ENCODE results near the gene HNRNPH2.

Gene HNRNPH2

DNA sequence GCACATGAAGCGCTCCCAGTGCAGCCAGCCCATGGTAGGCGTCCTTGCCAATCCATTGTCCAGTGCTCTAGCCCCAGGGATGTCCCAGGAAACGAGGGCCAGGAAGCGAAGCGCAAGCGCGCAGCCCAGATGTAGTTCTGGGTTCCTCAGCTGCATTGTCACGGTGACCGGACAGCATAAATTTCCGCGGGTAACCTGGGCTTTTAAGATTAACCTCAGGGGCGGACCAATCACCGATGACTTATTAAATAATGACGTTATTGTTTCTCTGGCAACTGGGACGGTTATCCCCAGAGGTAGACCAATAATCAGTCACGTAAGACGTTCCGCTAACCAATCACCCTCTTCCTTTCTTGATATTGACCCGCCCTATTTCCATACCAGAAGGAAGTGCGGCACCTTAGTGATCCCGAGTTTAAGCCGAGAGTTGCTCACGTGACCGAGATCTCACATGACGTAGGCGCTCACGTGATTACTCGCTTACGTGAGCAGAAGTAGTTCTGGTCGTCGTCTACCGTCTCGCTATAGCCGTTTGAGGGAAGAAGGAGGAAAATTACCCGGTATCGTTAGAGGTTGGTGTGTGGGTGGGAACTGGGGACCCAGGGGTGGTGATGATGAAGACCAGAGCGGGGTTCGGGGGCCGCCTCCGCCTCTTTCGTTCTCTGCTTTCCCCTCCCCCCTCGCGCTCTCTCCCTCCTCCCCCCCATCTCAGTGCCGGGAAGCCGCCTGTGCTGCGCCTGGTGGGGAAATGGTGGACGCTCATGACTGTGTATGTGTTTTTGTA, at the start of gene HNRNPH2, which contains the start of gene GLA:
TSS of gene HNRNPH2 (plus strand) at position 475 of the 784 bp plus-strand sequence. CDS start 3,767 bp downstream, outside the sequence.
TSS of gene GLA (minus strand) at position 178 of the 784 bp plus-strand sequence. CDS start at position 156, 22 bp downstream.
- DNase-seq: peak; percentile 82

DNA sequence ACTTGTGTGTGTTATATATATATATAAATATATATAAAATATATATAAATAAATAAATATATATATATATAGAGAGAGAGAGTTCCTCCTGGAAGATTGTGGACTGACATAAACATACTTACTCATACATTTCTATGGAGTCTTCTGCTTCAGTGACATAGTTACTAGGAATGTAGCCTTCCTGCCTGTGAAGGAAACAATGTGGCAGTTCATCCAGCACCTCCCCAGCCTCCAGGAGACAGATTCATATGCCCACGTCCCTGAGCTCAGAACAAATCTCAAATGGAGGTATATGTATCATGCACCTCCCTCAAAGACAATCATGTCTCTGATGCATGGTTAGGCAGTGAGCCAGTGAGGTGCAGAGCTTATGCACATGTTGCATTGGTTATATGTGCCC, 48.1 kb upstream of the HNRNPH2 start:
- DNase-seq: no peak

- no peak for DNase-seq
Observed at GRCh38 chrX:101360390-101360789, 47.6 kb upstream of the HNRNPH2 start.

DNA sequence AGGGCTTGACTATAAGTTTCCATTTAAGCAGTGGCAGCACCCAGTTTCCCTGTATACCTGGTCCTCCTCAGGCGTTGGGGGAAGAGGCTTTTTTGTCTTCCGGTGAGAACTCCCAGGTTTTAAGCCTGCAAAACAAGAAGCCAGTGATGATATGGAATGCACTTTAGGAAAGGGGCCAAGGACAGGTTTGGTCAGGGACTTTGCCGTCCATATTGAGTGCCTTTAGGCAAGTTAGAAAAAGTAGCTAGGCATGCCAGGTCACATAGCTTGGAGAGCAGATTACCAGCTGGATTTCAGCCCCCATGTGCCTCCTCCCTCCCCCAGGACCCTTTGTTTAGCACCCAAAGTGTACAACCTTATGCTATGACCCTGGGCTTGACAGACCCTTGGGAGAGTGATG, 45.9 kb upstream of the HNRNPH2 start:
- no peak for DNase-seq

GRCh38 chrX:101362757-101363156, 45.3 kb upstream of the HNRNPH2 start:
- no peak for DNase-seq

GRCh38 chrX:101365301-101365795, 42.7 kb upstream of the HNRNPH2 start:
- DNase-seq: no peak

- DNase-seq: no peak
Observed at GRCh38 chrX:101368800-101369199, 39.2 kb upstream of the HNRNPH2 start.

DNA sequence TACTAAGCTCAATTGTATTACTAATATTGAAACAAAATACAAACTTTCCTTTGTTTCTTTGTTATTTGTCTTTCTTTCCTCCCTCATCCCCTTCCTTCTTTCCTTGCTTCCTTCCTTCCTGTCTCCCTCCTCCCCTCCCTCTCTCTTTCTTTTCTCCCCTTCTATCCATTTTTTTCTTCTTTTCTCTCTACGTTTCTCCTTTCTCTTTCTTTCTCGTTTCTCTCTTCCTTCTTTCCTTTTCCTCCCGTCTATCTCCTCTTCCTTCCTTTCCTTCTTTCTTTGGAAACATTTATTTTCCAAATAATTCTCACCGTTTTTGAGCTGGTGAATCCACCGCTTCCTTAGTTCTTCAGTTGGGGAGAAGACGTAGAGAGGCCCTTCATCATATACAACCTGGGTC, 38.3 kb upstream of the HNRNPH2 start:
- DNase-seq: no peak

GRCh38 chrX:101370888-101371504, 37.0 kb upstream of the HNRNPH2 start:
- no peak for DNase-seq

GRCh38 chrX:101377547-101377946, 30.5 kb upstream of the HNRNPH2 start:
- DNase-seq: no peak

DNA sequence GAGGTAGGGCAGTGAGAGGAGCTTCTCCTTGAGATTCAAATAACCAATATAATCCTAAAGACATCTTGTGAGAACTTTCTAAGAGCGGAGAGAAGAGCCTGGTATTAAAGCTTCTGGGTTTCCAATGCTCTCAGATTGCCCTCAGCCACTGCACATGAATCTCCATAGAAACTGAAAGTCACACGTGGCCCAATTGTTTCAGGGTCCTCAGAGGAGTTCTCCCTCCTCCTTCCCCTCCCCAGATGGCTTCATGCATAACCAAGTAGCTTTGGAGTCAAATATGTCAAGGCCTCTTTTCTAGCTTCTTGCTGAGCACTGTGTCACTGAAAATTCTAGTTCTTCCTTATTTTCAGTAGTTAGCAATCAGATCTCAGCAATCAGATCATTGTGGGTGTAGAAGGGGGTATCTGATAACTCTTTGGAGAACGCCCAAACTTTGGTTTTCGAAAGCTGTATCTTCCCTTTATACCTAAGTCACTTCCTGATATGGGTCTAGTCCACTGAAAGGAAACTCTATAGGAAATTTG, 24.3 kb upstream of the HNRNPH2 start:
- no peak for DNase-seq

DNA sequence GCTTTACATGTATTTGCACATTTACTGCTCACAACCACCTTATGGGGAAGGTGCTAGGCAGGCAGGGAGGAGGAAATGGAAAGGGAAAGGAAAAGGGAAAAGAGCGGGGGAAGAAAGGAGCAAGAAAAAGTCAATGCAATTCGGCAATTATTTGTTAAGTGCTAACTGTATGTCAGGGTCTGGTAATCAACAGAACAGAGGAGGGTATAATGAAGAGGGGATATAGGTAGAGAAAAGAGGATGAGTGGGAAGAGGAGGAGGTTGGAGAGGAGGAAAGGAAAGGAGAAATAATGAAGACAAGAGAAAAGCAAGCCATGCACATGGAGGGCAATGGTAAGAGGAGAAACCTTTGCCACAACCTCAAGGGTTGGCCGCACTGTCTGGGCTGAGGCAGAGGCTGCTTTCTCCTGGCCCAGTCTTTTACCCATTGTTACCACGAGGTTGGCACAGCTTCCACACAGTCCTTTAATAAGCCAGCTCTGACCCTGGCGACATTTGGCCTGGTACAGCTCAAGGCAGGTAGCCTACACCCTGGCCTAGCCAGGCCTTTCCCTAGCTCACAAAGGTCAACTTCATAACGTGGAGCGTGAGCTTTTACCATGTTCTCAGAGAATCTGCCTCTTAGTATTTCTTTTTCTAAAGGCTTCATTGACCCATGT, 22.9 kb upstream of the HNRNPH2 start:
- no peak for DNase-seq

DNA sequence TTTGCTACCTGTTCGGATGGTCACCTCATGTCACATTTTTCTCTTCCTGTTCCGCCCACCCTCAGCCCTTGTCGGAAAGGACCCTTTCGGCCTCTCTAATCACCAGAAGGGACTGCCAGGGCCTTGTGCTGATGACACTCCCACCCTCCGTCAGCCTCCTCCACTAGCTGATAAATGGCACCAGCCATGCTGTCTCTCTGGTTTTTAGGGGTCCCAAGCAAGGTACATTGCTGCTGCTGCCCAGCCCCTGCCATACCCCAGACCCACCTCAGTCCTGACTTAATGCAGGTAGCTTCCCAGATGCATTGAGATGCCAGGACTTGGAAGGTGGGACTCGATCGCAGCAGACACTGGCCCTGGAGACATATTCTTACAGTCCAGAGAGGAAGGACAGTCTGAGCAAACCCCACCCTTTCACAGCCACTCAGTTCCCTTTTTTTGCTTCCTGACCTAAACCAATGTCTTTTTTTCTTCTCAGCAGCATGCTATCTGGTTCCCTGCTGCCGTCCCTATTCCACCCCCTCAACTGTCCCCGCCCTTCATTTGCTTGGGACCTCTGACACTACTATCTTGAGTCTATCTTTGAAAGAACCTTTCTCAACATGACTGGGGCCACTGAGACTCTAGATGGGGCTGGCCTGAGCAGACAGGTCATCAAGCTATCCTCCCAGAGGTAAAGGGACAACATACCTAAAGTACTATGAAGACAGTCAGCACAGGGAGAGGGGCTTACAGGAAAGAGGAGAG, 22.1 kb upstream of the HNRNPH2 start, which contains the start of gene BTK:
TSS of gene BTK (minus strand) at position 397 of the 747 bp plus-strand sequence. CDS start 10,907 bp downstream, outside the sequence.
- no peak for DNase-seq

GRCh38 chrX:101386542-101386885, 21.5 kb upstream of the HNRNPH2 start:
- DNase-seq: no peak

- no peak for DNase-seq
Observed at GRCh38 chrX:101388604-101389003, 19.4 kb upstream of the HNRNPH2 start.

GRCh38 chrX:101390664-101391525, 17.1 kb upstream of the HNRNPH2 start, which contains the start of gene RPL36A:
RPL36A (plus strand) TSS chrX:101391011; CDS start chrX:101391044, 33 bp downstream.
- DNase-seq: peak; percentile 77

DNA sequence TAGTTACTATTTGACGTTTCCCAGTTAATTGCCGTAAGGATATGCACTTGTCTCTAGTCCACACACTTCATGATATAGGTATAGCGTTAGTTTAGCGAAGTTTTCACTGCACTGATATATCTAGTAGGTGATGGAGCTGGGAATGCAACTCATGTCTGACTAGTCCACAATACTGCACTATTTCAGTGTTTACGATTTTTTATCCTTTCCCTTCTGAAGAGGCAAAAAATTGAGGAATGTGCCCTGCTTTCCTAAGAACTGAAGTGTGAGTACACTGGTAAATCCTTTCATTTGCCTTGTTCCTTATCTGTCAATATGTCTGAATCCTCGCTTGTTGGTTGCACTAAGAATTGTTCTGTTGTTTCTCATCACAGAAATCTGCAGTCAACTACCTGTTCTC, 16.2 kb upstream of the HNRNPH2 start:
- DNase-seq: no peak

- DNase-seq: no peak
Observed at GRCh38 chrX:101393530-101394305, 14.3 kb upstream of the HNRNPH2 start.

DNA sequence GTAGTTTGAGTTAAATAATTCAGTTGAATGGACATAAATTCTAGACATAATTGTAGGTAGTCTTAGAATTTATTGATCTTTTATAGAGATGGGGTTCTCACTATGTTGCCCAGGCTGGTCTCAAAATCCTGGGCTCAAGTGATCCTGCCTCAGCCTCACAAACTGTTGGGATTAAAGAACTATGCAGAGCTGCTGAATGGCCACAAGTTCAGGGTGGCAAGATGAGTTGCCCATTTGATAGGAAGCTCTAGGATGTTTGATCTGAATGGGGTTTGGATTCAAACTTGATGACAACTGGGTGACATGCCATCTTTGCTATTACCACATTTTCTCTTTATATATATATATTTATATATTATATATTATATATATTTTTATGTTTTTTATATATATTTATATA, 13.7 kb upstream of the HNRNPH2 start:
- DNase-seq: no peak

- DNase-seq: no peak
Observed at GRCh38 chrX:101395789-101396188, 12.2 kb upstream of the HNRNPH2 start.

DNA sequence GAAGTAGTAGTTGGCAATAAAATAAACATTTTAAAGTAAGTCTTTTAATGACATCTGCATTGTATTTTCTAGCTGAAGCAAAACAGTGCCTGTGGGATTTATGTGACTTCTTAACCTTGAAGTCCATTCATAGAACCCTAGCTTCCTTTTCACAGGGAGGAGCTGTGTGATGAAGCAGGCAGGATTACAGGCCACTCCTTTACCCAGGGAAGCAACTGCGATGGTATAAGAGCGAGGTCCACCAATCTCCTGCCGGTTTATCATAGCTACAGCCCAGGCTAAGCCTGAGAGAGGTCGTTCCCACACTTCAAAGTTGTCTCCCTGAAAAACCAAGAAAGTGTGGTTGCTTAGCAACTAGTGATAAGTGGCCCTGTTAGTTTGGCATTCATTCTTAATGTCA, 10.2 kb upstream of the HNRNPH2 start:
- no peak for DNase-seq
